Ramos (cell line): Measurements from ENCODE around the gene UGCG.
"Not testable (repeated sequence)": the region's sequence is repeated elsewhere in the genome, so short reads cannot be mapped to it uniquely, and the experiment has no call there.

ENCODE experiments used
- in situ Hi-C: fragments of 300-500 bp; cut with MboI; formaldehyde crosslinking; loops from one replicate; pipeline ENCODE4 v1.14.3; 2022; ENCODE audit warnings: low sequenced_read_pairs; ENCODE audit not compliant: unreplicated experiment

The UGCG gene

GRCh38 chr9:111944241-111944866, 47.7 kb downstream of the UGCG start:
- in situ Hi-C loops = no loop called here

DNA sequence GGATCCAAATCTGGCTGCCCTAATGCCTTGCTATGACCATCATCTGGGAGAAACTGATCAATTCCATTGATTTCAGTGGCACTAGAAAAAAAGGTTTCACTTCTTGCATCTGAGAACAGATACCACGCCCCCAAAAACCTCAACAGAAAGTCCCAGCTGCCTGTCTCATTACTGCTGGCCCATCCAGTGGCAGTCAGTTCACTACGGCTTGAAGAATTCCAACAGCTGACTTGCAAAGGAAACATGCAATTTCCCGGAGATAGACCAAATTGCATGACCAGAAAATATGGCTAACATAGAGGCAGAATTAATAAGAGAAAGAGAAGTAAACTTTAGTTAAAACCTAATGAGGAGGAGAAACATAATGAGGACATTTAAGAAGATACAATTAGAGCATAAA, 48.6 kb downstream of the UGCG start:
- in situ Hi-C loops = no loop called here

- in situ Hi-C loops = not testable (repeated sequence)
These were observed 51.5 kb downstream of the UGCG start for GRCh38 chr9:111948109-111948508.

- in situ Hi-C loops = no loop called here
These were observed 52.3 kb downstream of the UGCG start for GRCh38 chr9:111948951-111949350.

- in situ Hi-C loops = no loop called here
These were observed 53.3 kb downstream of the UGCG start for GRCh38 chr9:111949919-111950318.

DNA sequence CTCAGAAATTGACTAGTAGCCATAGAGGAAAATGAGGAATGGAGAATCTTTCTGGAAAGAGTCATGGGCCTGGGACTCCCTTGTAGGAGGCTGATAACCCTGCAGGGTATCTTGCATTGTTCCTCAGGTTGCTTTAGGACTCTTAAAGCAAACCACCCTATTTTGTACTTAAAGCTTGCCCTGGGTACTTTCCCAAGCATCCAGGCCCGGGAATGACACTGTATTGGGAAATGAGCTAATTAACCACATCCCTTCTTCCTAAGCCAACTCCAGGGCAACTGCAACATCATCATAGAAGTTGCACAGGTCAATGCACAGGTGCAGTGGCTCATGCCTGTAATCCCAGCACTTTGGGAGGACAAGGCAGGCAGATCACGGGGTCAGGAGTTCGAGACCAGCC, 55.9 kb downstream of the UGCG start:
- in situ Hi-C loops = no loop called here

GRCh38 chr9:111953444-111953843, 56.8 kb downstream of the UGCG start:
- in situ Hi-C loops = no loop called here

- in situ Hi-C loops = no loop called here
These were observed 58.4 kb downstream of the UGCG start for GRCh38 chr9:111955048-111955447.

GRCh38 chr9:111957856-111958631, 61.4 kb downstream of the UGCG start:
- in situ Hi-C loops = no loop called here

- in situ Hi-C loops = no loop called here
These were observed 63.1 kb downstream of the UGCG start for GRCh38 chr9:111959468-111960359.

DNA sequence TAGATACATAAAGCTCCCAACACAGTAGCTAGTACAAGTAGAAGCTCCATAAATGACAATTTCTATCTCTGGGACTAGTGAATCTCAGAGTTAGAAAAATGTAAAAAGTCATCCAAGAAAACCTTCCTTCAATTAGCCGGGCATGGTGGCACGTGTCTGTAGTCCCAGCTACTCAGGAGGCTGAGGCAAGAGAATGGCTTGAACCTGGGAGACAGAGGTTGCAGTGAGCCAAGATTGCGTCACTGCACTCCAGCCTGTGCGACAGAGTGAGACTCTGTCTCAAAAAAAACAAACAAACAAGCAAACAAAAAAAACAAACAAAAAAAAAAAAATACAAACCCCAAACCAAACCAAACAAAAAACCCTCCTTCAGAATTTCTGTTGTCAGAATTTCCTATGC, 63.9 kb downstream of the UGCG start:
- in situ Hi-C loops = not testable (repeated sequence)

GRCh38 chr9:111961009-111961408, 64.4 kb downstream of the UGCG start:
- in situ Hi-C loops = no loop called here

GRCh38 chr9:111961575-111961974, 65.0 kb downstream of the UGCG start:
- in situ Hi-C loops = no loop called here

DNA sequence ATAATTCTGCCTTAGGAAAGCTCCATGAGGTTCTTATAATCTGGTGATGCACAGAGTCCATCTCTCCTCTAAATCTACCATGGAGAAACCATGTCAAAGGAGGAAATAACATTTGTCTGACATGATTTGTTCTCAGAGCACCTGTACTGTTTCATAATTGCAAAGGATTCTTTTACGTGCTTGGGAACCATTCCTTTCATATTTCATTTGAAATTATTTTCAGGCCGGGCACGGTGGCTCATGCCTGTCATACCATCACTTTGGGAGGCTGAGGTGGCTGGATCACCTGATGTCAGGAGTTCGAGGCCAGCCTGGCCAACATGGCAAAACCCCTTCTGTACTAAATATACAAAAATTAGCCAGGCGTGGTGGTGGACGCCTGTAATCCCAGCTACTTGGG, 65.4 kb downstream of the UGCG start:
- in situ Hi-C loops = no loop called here

- in situ Hi-C loops = no loop called here
These were observed 67.4 kb downstream of the UGCG start for GRCh38 chr9:111963995-111964394.

GRCh38 chr9:111965566-111966019, 69.0 kb downstream of the UGCG start:
- in situ Hi-C loops = no loop called here

DNA sequence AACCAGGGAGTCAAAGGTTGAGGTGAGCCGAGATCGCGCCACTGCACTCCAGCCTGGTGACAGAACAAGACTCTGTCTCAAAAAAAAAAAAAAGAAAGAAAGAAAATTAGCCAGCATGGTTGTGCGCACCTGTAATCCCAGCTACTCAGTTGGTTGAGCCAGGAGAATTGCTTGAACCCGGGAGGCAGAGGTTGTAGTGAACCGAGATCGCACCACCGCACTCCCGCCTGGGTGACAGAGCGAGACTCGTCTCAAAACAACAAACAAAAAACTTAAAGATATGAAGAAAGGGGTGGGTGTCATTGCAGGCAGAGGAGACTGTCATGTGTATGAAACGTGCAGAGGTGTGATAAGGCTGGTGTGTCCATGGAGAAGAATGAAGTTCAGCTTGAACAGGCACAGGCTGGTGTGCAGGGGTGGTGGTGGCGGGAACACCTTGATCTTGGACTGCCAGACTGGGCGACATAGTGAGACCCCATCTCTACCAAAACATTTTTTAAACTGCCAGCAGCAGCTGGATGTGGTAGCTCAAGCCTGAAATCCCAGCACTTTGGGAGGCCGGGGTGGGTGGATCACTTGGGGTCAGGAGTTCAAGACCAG, 69.6 kb downstream of the UGCG start:
- in situ Hi-C loops = no loop called here

DNA sequence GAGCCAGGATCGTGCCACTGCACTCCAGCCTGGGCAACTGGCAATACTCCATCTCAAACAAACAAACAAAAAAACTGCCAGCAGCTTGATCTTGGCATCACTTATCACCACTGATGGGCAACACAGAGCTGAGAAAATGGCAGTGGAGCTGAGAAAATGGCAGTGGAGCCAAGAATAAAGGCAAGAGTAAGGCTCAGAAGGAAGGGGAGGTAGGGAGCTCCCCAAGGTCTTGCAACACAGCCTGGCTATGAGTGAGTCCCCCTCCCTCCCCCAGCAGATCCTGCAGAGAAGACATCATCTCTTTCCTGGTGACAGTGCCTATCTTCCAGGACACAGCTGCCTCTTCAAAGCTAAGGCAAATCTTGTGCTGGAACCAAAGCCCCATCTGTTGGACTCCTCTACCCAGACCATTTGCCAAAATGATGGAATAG, 70.3 kb downstream of the UGCG start:
- in situ Hi-C loops = no loop called here

DNA sequence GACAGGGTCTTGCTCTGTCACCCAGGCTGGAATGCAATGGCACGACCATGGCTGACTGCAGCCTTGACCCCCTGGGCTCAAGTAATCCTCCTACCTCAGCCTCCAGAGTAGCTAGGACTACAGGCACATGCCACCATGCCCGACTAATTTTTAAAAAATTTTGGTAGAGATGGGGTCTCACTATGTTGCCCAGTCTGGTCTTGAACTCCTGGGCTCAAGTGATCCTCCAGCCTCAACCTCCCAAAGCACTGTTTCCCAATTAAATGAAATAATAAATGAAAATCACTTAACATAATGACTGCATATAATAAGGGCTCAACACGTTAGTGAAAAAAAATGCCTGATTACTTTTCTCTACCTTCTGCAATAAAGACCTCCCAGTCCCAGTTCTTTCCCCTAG, 71.0 kb downstream of the UGCG start:
- in situ Hi-C loops = no loop called here

DNA sequence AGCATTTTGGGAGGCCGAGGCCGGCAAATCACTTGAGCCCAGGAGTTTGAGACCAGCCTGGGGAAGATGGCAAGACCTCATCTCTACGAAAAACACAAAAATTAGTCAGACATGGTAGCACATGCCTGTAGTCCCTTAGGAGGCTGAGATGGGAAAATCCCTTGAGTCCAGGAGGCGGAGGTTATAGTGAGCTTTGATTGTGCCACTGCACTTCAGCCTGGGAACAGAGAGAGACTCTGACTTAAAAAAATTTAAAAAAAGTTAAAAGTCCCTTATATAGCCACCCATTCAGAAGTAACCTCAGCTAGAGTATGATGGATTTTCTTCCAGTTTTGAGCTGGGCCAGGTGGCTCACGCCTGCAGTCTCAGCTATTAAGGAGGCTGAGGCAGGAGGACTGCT, 72.4 kb downstream of the UGCG start:
- in situ Hi-C loops = no loop called here
